HL-60/S4 treated with retinoic acid at 250 ng/mL for 4 days and 3 days (cell line): ENCODE data around the gene TSPAN14.

Experiments
- in situ Hi-C: fragments of 300-500 bp; cut with MboI; formaldehyde crosslinking; loops from 2 replicates; pipeline ENCODE4 v1.7.0; 2022; ENCODE audit warnings: low sequenced_read_pairs

Gene TSPAN14

DNA sequence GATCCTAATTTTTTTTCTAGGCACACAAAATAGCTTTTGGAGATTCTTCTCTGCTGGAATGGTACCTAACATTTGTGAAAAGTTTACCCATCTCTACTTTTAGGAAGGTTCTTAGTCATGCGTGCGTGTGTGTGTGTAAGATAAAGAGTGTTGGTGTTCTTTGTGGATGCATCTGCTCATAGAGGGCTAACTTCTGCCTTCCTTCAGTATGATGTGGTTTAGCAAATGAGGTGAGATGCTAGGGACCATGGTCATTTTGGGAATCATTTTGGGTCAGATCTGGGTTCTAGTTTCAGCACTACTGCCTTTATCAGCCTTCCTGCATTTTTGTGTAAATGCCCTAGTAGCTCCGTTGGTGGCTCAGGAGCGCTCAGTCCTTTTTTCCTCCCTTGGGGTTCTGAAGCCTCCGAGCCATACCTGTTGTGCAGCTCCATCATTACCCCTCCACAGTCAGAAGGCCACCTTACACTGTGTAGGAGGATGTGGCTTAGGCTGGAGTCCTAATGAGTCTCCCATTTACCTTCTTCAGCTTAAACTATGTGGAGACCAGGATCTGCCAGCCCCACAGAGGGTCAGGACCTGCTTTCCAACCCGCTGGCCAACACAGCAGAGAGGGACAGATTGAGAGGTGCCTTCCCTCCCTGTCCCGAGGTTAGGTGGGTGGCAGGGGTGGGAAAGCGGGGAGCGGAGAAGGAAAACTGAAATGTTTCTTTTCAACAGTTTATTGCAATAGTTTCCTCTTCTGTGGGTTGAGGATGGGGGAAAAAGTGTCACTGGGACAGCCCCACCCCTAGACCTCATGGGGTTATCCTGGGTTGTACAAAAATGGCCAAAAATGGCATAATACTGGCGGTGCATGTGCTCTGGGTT, 31.2 kb downstream of the TSPAN14 start:
- in situ Hi-C loops = no loop called here

DNA sequence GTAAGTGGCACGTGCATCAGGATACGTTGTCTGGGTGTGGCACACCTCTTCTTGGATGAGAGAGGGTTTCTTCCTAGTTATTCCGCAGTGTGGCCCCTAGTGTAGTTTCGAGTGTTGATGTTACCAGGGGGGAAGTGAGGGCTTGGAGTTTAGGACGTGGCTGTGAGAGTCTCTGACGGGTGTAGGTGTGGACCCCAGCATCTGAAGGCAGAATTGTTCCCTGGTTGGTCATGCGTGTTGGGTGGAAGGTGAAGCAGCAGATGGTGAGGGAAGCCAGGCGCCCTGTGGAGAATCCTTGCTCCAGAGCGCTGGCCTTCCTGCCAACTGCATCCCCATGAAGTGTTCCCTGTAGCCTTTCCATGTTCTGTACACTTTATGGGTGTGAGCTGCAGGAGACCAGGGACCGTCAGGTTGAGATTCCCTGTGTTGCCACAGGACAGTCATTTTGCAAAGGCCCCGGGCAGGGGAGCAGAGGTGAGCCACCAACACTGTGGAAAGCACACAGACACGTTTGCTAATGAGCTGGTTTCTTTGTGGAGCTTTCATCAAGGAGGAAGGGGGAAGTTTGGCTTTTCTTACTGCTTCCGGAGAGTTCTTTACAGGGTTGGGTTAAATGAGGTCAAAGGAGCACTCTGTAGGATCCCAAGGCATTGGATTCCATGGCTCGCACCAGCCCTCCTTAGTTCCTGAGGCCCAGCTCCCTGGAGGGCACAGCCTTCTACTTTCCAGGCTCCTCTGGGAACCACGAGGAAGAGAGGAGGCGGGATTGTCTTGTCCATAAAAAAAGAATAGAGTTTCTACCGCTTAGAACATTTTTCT, 32.0 kb downstream of the TSPAN14 start:
- in situ Hi-C loops = no loop called here

DNA sequence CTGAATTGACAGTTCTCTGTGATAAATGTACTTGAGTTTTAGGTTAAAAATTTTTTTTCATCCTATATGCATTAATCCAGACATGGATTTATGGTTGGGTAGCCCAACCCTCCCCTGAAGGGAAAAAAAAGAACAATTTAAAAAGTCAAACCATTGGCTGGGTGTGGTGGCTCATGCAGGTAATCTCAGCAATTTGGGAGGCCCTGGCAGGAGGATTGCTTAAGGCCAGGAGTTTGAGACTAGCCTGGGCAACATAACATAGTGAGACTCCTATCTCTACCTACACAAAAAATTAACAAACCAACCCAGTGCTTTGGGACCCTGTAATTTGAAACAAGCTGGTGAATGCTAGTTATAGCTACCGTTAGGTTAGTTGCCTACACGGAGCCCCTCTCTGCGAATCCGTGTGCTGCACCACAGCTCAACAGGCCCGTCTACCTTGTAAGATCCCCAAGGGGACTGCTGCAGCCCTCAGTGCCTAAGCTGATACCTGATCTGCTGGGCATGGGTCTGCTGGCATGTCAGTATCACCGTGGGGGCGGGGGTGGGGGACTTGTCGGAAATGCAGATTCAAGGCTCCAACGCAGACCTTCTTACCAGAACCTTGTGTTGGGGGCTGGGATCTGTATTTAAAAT, 32.8 kb downstream of the TSPAN14 start:
- in situ Hi-C loops = no loop called here

DNA sequence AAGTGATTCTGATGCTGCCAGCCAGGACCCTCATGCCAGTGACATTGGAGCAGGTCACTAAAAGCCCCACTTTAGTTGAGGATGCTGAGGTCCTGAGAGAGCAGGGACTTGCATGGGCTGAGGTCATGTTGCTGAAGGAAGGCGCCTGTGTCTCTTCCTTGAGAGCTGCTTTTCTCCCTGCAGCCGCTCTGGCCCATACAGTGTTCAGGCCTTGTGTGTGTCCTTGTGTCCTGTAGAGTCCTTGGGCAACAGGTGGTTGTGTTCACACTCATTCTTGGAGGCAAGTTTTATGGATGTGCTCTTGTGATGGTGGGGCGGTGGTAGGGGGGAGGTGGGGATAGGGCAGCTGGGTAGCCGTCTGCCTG, 33.3 kb downstream of the TSPAN14 start:
- in situ Hi-C loops = no loop called here

DNA sequence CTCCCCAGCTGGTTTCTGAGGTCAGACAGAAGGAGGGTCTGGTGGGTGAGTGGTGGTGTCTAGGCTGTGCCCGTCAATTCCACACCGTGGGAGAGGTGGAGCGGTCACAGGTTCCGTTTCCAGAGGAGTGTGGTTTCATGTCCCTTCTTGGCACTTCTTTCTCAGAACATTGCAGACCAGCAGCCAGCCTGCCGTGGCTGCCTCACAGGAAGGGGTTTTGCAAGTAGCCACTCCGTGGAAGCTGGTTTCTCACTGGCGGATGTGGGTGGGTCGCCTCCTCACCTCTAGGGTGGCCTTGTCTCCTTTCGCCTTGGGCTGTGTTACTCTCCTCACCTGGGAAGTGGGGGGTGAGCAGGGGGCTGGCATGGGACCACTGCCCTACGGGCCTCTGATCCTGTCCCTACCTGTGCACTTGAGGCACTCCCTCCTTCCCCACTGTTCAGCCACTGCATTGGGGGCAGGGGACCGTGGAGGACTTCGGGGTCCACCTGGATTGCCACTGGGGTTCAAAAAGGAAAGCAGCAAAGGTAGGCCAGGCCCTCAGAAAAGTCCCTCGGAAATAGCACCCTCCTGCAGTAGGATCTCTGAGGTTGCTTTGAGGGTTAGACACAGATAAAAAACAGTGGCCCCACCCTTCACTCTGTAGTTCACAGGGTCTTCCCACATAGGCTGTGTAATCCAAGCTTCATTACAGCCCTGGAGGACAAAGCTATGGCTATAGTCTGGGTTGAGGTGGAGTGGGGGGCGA, 33.9 kb downstream of the TSPAN14 start:
- in situ Hi-C loops = no loop called here

DNA sequence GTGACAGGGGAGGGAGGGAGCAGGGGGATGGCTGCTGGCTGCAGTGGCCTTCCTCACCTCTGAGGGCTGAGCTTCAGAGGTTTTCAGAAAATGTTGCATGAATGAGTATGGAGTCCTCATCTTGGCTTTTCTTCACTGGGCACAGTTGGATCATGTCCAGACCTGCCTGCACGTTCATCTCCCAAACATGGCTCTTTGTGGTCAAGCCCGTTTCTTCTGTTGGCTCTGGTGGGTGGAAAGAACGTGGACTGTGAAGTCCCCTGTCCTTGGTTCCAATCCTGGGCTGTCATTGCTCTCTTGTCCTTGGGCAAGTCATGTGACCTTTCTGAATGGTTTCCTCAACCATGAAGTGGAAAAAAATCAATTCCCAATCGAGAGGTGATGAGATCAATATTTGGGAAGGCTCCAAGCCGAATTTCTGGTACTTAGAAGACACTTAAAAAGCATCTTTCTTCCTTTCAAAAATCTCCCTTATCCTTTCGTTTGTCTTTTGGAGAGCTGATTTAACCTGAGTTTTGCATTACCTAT, 34.5 kb downstream of the TSPAN14 start:
- in situ Hi-C loops = no loop called here

DNA sequence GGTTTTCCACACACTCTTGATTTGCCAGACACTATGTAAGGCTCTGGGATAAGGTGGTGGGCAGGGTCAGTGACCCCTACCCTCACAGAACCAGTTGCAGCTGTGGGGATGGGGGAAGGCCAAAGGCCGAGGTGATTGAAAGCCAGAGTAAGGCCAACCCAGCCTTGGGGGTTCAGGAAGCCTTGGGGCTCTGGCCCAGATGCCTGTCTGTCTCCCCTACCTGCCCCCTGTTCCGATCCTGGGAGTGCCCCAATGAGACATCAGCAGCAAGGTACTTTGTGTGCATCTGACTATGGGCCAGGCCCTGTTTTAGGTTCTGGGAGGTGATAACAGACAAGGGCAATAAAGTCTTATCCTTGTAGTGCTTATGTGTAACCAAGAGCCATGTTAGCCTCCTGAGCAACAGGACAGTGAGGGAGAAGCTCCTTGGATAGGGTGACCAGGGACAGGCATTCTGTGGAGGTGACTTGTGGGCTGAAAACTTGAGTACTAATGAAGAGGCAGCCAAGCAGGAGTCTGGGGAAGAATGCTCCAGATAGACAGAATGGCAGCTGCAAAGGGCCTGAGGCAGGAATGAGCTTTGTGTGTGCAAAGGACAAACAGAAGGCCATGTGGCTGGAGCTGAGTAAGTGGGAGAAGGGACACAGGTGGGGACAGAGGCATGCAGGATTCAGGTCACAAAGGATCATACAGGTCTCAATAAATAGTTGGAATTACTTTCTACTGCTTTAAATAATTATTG, 35.4 kb downstream of the TSPAN14 start:
- in situ Hi-C loops = loop anchor here (5.0 kb wide), 1 partner anchor 32 kb away; no protein-coding TSS in a partner anchor

DNA sequence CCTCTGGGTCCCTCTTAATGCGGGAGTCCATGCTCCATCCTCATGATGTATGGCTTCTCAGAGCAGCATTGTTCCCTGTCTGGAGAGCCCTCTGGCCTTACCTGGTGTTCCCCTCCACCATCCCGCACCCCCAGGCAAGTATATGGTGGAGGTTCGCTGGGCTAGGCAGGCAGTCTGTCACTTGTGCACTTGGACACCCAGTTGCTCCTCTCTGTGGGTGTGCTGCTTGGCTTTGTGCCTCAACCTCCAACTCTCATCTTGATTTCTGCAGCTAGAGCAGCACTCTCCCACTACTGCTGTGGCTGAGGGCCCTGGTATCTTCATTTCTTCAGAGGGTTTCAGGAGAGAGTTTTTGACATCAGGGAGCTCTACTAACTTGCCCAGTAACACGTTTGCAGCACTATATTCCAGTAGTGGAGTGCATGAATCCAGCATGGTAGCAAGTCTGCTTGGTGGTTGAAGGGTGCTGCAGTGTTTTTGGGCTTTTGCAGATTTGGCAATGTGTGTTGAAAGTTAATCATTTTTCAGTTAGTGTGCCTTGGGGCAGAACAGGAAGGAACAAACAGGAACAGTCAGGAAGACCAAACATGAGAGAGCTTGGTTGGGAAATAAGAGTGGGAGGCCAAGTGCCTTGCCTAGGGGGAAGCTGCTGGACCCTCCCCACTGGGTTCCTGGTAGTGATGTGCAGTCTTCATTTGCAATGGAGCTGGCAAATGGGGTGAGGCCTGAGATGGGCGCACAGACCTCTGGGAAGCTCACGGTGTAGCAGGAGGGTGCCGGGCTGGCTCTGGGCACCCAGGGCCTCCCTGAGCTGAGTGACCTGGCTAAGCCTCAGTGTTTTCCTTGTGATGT, 37.4 kb downstream of the TSPAN14 start:
- in situ Hi-C loops = loop anchor here (5.0 kb wide), 1 partner anchor 34 kb away; no protein-coding TSS in a partner anchor

DNA sequence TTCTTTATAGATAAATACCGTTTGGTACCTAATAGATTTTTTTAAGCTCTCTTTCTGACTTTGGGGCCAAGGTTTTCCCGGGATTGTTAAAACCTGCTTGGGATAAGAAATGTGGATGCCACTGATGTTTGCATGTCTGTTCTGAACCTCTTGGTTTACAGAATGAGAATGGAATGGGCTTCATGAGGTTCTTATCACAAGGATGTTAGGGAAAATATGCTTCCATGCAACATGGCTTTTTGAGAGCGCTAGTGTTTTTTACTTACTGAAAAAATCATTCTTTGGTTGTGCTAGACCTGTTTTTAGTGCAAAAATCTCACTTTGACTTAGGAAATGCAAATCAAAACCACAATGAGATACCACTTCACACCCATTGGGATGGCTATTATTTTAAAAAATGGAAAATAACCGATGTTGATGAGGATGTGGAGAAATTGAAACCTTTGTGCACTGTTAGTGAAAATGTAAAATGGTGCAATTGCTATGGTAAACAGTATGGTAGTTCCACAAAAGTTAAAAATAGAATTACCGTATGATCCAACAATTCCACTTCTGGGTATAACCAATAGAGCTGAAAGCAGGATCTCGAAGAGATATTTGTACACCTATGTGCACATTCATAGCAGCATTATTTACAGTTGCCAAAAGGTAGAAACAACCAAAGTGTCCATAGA, 38.9 kb downstream of the TSPAN14 start:
- in situ Hi-C loops = loop anchor here (5.0 kb wide), 1 partner anchor 36 kb away; no protein-coding TSS in a partner anchor

DNA sequence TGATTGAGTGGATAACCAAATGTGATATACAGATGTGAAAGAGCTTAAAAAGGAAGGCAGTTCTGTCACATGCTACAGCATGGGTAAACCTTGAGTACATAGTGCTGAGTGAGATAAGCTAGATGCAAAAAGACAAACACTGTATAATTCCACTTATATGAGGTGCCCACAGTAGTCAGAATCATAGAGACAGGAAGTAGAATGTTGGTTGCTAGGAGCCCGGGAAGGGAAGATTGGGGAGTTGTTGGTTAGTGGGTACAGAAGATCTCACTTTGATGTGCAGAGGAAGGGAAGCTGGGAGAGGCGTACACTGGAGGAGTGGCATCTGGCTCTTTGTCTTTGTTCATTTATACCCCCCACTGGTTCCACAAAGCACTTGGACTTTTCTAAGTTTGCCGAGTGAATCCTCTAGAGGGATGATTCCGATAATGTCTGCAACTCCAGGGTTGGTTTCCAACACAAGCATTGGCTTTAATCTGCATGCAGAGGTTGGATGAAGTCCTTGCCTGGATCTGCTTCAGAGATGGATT, 39.5 kb downstream of the TSPAN14 start:
- in situ Hi-C loops = loop anchor here (5.0 kb wide), 1 partner anchor 36 kb away; no protein-coding TSS in a partner anchor

DNA sequence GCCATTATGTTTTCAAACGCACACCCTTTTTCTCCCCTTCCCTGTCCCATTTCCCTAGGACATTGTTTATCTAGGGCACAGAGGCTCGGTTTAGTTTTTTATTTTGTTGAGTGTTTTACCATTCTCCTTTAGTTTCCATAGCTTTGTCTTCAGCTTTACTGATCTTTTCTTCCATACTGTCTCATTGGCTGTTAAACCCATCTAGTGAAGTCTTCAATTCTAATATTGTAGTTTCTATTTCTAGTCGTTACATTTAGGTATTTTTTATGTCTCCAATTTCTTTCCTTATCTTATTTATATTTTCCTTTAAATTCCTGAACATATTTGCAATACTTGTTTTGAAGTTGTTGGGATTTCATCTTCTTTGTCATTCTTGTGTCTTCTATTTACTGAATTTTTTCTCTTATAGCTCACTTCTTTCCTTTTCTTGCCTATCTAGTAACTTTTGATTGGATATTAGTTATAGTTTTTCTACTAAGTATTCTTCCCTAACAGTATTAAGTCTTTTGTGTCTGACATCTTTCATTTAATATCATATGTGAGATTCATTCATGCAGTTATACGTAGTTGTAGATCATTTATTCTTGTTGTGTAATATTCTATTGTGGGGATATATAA, 42.6 kb downstream of the TSPAN14 start:
- in situ Hi-C loops = no loop called here

DNA sequence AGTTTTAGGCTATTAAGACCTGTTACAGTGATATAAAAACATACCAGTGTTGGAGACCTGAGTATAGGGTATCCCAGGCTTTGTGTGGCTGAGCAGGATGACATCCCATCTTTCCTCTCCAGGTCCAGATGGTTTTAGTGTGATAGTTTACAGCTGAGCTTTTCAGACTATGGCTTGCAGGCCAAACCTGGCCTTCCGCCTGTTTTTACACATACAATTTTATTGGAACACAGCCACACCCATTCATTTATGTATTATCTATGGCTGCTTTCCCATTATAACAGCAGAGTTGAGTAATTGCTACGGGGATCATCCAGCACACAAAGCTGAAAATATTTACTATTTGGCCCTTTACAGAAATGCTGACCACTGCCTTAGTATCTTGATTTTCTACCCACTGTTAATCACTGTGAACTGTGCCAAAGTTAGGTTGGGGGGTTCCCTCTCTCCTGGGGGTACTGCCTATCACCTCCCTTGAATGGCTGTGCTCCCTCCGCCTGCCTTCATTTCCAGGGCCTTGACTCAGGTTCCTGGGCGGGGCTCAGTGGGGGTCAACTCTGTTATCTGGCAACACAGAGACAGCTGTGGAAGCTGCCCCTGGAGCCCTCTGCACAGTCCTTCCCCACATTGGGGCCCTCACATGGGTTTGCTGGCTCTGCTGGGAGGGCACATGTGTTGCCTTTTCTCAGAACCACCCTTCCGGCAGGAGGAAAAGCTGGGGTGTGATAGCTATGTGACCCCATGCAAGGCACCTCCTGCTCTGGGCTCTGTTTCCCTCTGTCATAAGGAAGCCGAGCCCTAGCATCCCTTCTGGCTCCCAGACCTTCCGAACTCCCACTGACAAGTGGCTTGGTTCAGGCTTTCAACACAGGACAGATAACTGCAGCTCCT, 43.3 kb downstream of the TSPAN14 start:
- in situ Hi-C loops = no loop called here

DNA sequence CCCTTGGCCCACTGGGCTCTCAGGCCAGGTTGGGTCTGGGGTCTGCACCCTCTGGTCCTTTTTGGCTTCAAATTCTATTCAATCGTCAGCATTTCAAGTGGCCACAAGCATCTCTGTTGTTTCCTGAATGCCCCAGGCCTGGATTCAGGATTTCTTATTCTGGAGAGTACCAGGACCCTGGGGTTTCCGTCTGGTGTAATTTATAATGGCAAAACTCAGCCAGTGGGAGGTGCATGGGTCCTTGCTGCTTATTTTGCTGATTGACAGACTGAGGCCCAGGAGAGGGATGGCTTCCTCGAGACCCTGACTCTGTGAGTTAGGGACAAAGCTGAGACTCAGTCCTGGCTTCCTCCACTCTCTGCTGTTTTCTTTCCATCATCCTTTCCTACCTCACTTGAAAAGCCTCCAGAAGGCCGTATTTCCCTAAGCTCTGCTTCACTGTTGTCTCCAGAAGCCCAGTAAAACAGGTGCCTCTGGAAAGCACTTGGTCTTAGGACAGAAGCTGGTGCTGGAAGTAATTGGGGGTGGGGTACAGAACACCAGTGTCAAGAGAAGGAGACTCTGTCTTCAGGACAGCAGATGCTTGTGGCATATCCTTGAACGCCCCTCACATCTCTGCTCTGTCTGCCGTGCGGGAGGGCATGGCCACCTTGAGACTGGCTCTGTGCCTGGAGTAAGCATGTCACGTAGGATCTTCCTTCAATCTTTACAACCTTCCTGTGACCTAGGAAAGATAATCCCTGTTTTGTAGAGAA, 44.1 kb downstream of the TSPAN14 start:
- in situ Hi-C loops = no loop called here

DNA sequence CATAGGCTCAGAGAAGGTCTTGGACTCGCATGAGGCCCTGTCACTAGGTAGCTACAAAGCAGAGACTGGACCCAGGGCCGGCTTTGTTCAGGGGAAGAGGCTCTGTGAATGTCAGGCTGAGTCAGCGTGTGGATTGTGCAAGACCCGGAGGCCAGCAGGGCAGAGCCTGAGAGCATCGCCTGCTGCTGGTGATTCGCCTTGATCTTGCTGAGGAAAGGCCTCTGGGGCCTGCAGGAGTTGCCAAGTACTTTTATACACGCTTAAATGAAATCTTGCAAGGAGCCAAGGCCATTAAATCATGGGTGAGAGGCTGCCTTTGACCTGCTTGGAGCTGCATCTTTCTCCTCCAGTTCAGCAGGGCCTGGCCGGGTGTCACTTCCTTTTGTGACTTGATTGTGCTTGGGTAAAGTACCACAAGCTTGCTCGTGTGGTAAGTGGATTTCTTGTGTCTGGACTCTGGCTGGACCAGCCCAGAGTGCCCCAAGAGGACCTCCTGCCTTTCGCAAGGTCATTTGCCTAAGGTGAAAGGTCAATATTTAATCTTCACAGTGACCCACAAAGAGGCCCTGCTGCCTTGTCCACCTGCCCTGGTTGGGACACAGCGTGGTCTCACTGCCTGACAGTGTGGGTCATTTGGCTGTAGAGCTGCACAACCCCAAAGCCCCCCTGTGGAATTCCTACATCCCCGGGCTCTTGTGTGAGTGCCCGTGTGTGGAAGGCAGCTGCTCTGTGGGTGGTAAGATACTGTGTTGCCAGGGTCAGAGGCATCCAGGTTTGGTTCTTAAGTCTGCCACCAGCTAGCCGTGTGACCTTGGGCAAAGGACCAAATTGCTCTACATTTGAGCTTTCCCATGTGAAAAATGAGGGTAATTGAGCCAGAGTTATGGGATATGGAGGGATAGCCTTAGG, 45.0 kb downstream of the TSPAN14 start:
- in situ Hi-C loops = no loop called here
